Fibroblast of lung (primary cell): Measurements from ENCODE around the gene FGF16.

Experiments
- EZH2 ChIP-seq: IDR thresholded peaks from 2 replicates; pipeline ENCODE4 v1.5.1; 2012; ENCODE audit warnings: low read length, control low read depth, mild to moderate bottlenecking; ENCODE audit errors: missing control alignments
- TF ChIP-seq, protein P1 (sequence below), 2 donors: IDR thresholded peaks in 1 of 2; conservative IDR thresholded peaks in 1 of 2; 1 replicate in 1 of 2; 2 replicates in 1 of 2; pipeline ENCODE4 v1.5.1; 2011 to 2012; ENCODE audit warnings: low read length in 2 of 2, control low read depth in 1 of 2, inconsistent platforms in 1 of 2, low read depth in 1 of 2, mild to moderate bottlenecking in 1 of 2

DNA sequence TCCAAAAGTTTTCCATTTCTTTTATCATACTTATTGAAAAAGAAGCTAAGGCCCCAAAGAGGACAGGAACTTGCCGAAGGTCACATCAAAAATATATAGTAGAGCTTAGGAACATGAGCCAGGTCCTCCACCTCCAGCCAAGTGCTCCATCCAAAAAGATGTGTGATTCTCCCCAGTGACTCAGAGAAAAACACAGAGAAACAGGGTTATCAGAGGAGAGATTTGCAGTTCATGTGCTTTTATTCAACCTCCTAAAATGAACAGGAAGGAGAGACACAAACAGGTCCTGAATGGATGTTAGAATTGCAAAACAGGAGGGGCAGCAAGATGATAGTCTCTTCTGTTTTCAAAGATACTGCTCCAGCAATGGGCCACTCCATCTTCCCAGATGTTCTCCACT lies 19.6 kb upstream of the FGF16 start:
- TF ChIP-seq, protein P1, sequence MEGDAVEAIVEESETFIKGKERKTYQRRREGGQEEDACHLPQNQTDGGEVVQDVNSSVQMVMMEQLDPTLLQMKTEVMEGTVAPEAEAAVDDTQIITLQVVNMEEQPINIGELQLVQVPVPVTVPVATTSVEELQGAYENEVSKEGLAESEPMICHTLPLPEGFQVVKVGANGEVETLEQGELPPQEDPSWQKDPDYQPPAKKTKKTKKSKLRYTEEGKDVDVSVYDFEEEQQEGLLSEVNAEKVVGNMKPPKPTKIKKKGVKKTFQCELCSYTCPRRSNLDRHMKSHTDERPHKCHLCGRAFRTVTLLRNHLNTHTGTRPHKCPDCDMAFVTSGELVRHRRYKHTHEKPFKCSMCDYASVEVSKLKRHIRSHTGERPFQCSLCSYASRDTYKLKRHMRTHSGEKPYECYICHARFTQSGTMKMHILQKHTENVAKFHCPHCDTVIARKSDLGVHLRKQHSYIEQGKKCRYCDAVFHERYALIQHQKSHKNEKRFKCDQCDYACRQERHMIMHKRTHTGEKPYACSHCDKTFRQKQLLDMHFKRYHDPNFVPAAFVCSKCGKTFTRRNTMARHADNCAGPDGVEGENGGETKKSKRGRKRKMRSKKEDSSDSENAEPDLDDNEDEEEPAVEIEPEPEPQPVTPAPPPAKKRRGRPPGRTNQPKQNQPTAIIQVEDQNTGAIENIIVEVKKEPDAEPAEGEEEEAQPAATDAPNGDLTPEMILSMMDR (conservative IDR thresholded peaks at IDR 0.05 in 1 of 2, IDR thresholded peaks at IDR 0.05 in 1 of 2; ENCODE audit: low read depth in 1 of 2, low read length in 2 of 2): no peak
- no peak for TF ChIP-seq EZH2
